HCT116 (cell line): ENCODE data around the gene NMU. TPM values are rescaled to one million over a fixed set of nuclear protein-coding genes. Genes with fewer than 3 reads are reported as not detected.

Experiments
- ATAC-seq: fragments of 200-7000 bp; cut with Tn5 transposase; 2 replicates; pipeline ENCODE4 v1.9.1; 2020; ENCODE audit warnings: mild to moderate bottlenecking, moderate library complexity
- BruUV-seq: library from RNA; stranded (reverse); fragments of 400-500 nt; replicated peaks from 2 replicates; lab custom pipeline; 2021; lab: Mats Ljungman, UMichigan
- CTCF ChIA-PET: fragments of 300-600 bp; sonication (Branson Sonifier 250); formaldehyde crosslinking; loops from one replicate; lab custom pipeline; 2021; ENCODE audit warnings: antibody characterized with exemption; lab: Charles Lee
- POLR2A ChIA-PET: fragments of 300-600, 350-600 bp; sonication (Branson Sonifier 250); formaldehyde crosslinking; loops from one replicate; lab custom pipeline; 2021; ENCODE audit warnings: antibody characterized with exemption; lab: Charles Lee
- RAD21 ChIA-PET, 2 experiments: fragments of 300-600 bp; sonication (Branson Sonifier 250); formaldehyde crosslinking; loops; one replicate each; lab custom pipeline; 2023; ENCODE audit warnings: low total read pairs in 2 of 2; ENCODE audit not compliant: uncharacterized antibody in 2 of 2, unreplicated experiment in 2 of 2, low non-redundant PET in 1 of 2; lab: Charles Lee
- DNase-seq: peaks from one replicate; pipeline ENCODE4 v3.0.0-alpha.2; 2010; ENCODE audit warnings: low read depth, low spot score
- H2AFZ ChIP-seq: fragments of 200-600 bp; shearing (Covaris generic), sonication (generic); 2 replicates; pipeline ENCODE4 v1.6.1; 2017; ENCODE audit warnings: low read depth, mixed run types, mixed read lengths, antibody characterized with exemption, low read length; ENCODE audit not compliant: poor library complexity, severe bottlenecking
- H3K27ac ChIP-seq: 2 replicates; pipeline ENCODE4 v1.5.1; 2012; ENCODE audit warnings: low read depth, low read length
- H3K27me3 ChIP-seq: fragments of 200-600 bp; sonication (generic); 2 replicates; pipeline ENCODE4 v1.6.1; 2016; ENCODE audit warnings: mixed run types, low read length, mixed read lengths; ENCODE audit not compliant: insufficient read depth
- H3K36me3 ChIP-seq, 2 experiments: fragments of 200-500 bp in 1 of 2; fragments of 200-600 bp in 1 of 2; sonication (Bioruptor generic) in 1 of 2; sonication (generic) in 1 of 2; 2 replicates each; pipeline versions ENCODE4 v1.5.1 to v1.6.1; 2014 to 2016; ENCODE audit warnings: low read length in 2 of 2, inconsistent platforms in 1 of 2, mixed read lengths in 1 of 2, mixed run types in 1 of 2; ENCODE audit not compliant: insufficient read depth in 2 of 2, control insufficient read depth in 1 of 2
- H3K4me1 ChIP-seq, 2 experiments: fragments of 200-600 bp in 1 of 2; sonication (generic) in 1 of 2; 2 replicates each; pipeline versions ENCODE4 v1.5.1 to v1.6.1; 2012 to 2017; ENCODE audit warnings: low read length in 2 of 2, inconsistent platforms in 1 of 2, mild to moderate bottlenecking in 1 of 2, mixed read lengths in 1 of 2, mixed run types in 1 of 2, moderate library complexity in 1 of 2; ENCODE audit not compliant: insufficient read depth in 2 of 2, control insufficient read depth in 1 of 2
- H3K4me2 ChIP-seq: fragments of 200-600 bp; sonication (generic); 2 replicates; pipeline ENCODE4 v1.6.1; 2017; ENCODE audit warnings: mixed run types, low read length, mixed read lengths
- H3K4me3 ChIP-seq, 2 experiments: fragments of 200-600 bp in 1 of 2; sonication (generic) in 1 of 2; replicated peaks in 1 of 2; 2 replicates each; pipeline ENCODE4 v1.5.1; 2011 to 2016; ENCODE audit warnings: low read length in 2 of 2, control low read depth in 1 of 2, low read depth in 1 of 2, mild to moderate bottlenecking in 1 of 2, mixed read lengths in 1 of 2, mixed run types in 1 of 2
- H3K79me2 ChIP-seq: fragments of 200-600 bp; sonication (generic); 2 replicates; pipeline ENCODE4 v1.6.1; 2017; ENCODE audit warnings: mild to moderate bottlenecking, mixed run types, low read length, moderate library complexity, mixed read lengths; ENCODE audit not compliant: insufficient read depth
- H3K9ac ChIP-seq: fragments of 200-600 bp; sonication (generic); 2 replicates; pipeline ENCODE4 v1.6.1; 2016; ENCODE audit warnings: low read length, mixed read lengths
- H3K9me2 ChIP-seq: fragments of 200-600 bp; sonication (generic), shearing (Covaris generic); 2 replicates; pipeline ENCODE4 v1.6.1; 2017; ENCODE audit warnings: mixed run types, mild to moderate bottlenecking, moderate library complexity; ENCODE audit not compliant: insufficient read depth
- H3K9me3 ChIP-seq, 2 experiments: fragments of 200-500 bp in 1 of 2; fragments of 200-600 bp in 1 of 2; sonication (Bioruptor generic) in 1 of 2; sonication (generic) in 1 of 2; 2 replicates each; pipeline ENCODE4 v1.6.1; 2014 to 2017; ENCODE audit warnings: low read length in 2 of 2, mixed read lengths in 2 of 2, inconsistent platforms in 1 of 2, low read depth in 1 of 2, mild to moderate bottlenecking in 1 of 2, mixed run types in 1 of 2, moderate library complexity in 1 of 2; ENCODE audit not compliant: control insufficient read depth in 1 of 2, insufficient read depth in 1 of 2
- H4K20me1 ChIP-seq: fragments of 200-600 bp; sonication (generic), shearing (Covaris generic); 2 replicates; pipeline ENCODE4 v1.6.1; 2017; ENCODE audit warnings: mixed run types, mild to moderate bottlenecking, moderate library complexity; ENCODE audit not compliant: insufficient read depth
- CEBPB ChIP-seq: IDR thresholded peaks from 2 replicates; pipeline ENCODE4 v1.6.1; 2012; ENCODE audit warnings: low read depth
- ELF1 ChIP-seq: IDR thresholded peaks from 2 replicates; pipeline ENCODE4 v1.6.1; 2012; ENCODE audit warnings: low read depth, borderline replicate concordance
- EZH2 ChIP-seq: fragments of 200-600 bp; sonication (generic); IDR thresholded peaks from 2 replicates; pipeline ENCODE4 v1.6.1; 2017; ENCODE audit warnings: antibody characterized with exemption, mixed run types
- FOSL1 ChIP-seq: IDR thresholded peaks from 2 replicates; pipeline ENCODE4 v1.6.1; 2012; ENCODE audit warnings: low read depth
- POLR2A ChIP-seq: IDR thresholded peaks from 2 replicates; pipeline ENCODE4 v1.7.0; 2011; ENCODE audit warnings: borderline replicate concordance; ENCODE audit not compliant: insufficient read depth, insufficient read length; ENCODE audit errors: extremely low read depth
- SRF ChIP-seq: IDR thresholded peaks from 2 replicates; pipeline ENCODE4 v1.6.1; 2012; ENCODE audit warnings: low read depth
- YY1 ChIP-seq: IDR thresholded peaks from 2 replicates; pipeline ENCODE4 v1.6.1; 2011; ENCODE audit warnings: low read length, low read depth, moderate library complexity, mild to moderate bottlenecking; ENCODE audit not compliant: insufficient replicate concordance; ENCODE audit errors: extremely low read depth
- ZFX ChIP-seq: fragments of 450-650 bp; IDR thresholded peaks from 2 replicates; pipeline ENCODE4 v1.6.1; 2017
- ZNF274 ChIP-seq: fragments of 200-500 bp; sonication (Bioruptor generic); IDR thresholded peaks from 2 replicates; pipeline ENCODE4 v1.6.1; 2014; ENCODE audit warnings: mild to moderate bottlenecking, low read depth, low read length, inconsistent platforms
- intact Hi-C: fragments of 100-400 bp; cut with micrococcal nuclease; formaldehyde crosslinking; loops from 2 replicates; pipeline ENCODE4 v1.10.0; 2022
- total RNA-seq: library from RNA; stranded (reverse); gene quantifications from one replicate; pipeline ENCODE4 v1.2.1, GENCODE V29; 2021; ENCODE audit not compliant: unreplicated experiment
- TF ChIP-seq, protein P1 (sequence below): IDR thresholded peaks from 2 replicates; pipeline ENCODE4 v1.6.1; 2011; ENCODE audit warnings: mild to moderate bottlenecking, low read length, moderate library complexity; ENCODE audit not compliant: insufficient replicate concordance; ENCODE audit errors: extremely low read depth
- TF ChIP-seq, protein P2 (sequence below): IDR thresholded peaks from 2 replicates; pipeline ENCODE4 v1.6.1; 2012
- TF ChIP-seq, protein P3 (sequence below), 3 experiments: fragments of 200-600 bp in 1 of 3; sonication (generic) in 1 of 3; IDR thresholded peaks in 2 of 3; conservative IDR thresholded peaks in 1 of 3; 2 replicates each; pipeline ENCODE4 v1.5.1; 2012 to 2017; ENCODE audit warnings: low read depth in 2 of 3, low read length in 2 of 3, antibody characterized with exemption in 1 of 3, borderline replicate concordance in 1 of 3, control low read depth in 1 of 3, mild to moderate bottlenecking in 1 of 3, mixed read lengths in 1 of 3, mixed run types in 1 of 3, moderate library complexity in 1 of 3; ENCODE audit not compliant: insufficient read depth in 1 of 3
- TF ChIP-seq, protein P4 (sequence below): IDR thresholded peaks from 2 replicates; pipeline ENCODE4 v1.6.1; 2012

NMU gene
- total RNA-seq, 1 experiment from 2014 or later, result 81.1 TPM

DNA sequence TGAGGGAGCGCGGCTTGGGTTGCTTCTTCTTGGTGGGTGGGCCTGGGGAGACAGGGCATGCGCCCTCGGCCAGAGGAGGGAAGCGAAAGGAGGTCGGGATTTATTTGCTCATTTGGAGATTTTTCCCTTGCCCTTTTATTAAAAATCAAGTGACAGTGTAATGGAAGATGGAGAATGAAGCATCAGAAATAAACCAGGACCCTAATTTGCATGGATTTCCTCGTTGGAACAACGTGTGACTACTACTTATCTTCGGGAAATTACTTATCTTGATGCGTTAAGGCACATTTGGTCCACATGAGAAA, 88.7 kb downstream of the NMU start:
- Histone ChIP-seq H2AFZ (no peak overlapping the region), H3K9me3 (no peaks in the 10 kb centered on the region), H4K20me1 (no peaks in the 10 kb centered on the region), H3K79me2 (peaks cover 43% of the 10 kb centered on the region), H3K27me3 (no peaks in the 10 kb centered on the region), H3K9me2 (no peaks in the 10 kb centered on the region), H3K4me2 (peak overlapping the region; percentile 91), H3K4me3 (peak overlapping the region; percentile 73 to 80), H3K36me3 (no peaks in the 10 kb centered on the region), H3K9ac (peak overlapping the region; percentile 85), H3K27ac (peak overlapping the region; percentile 100), H3K4me1 (peaks cover 57 to 68% of the 10 kb centered on the region in 2 experiments)
- ChIA-PET CTCF (no interaction called here), RAD21 (no interaction called here), POLR2A (no interaction called here)
- DNase-seq (no peak), ATAC-seq (no peak)
- TF ChIP-seq ZNF274 (no peak), EZH2 (no peak), SRF (no peak), CEBPB (no peak), FOSL1 (no peak), POLR2A (no peak), YY1 (no peak), ZFX (no peak), ELF1 (no peak)
- TF ChIP-seq, protein P1, sequence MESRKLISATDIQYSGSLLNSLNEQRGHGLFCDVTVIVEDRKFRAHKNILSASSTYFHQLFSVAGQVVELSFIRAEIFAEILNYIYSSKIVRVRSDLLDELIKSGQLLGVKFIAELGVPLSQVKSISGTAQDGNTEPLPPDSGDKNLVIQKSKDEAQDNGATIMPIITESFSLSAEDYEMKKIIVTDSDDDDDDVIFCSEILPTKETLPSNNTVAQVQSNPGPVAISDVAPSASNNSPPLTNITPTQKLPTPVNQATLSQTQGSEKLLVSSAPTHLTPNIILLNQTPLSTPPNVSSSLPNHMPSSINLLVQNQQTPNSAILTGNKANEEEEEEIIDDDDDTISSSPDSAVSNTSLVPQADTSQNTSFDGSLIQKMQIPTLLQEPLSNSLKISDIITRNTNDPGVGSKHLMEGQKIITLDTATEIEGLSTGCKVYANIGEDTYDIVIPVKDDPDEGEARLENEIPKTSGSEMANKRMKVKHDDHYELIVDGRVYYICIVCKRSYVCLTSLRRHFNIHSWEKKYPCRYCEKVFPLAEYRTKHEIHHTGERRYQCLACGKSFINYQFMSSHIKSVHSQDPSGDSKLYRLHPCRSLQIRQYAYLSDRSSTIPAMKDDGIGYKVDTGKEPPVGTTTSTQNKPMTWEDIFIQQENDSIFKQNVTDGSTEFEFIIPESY, result no peak
- TF ChIP-seq, protein P2, sequence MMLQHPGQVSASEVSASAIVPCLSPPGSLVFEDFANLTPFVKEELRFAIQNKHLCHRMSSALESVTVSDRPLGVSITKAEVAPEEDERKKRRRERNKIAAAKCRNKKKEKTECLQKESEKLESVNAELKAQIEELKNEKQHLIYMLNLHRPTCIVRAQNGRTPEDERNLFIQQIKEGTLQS, result no peak
- TF ChIP-seq, protein P3, sequence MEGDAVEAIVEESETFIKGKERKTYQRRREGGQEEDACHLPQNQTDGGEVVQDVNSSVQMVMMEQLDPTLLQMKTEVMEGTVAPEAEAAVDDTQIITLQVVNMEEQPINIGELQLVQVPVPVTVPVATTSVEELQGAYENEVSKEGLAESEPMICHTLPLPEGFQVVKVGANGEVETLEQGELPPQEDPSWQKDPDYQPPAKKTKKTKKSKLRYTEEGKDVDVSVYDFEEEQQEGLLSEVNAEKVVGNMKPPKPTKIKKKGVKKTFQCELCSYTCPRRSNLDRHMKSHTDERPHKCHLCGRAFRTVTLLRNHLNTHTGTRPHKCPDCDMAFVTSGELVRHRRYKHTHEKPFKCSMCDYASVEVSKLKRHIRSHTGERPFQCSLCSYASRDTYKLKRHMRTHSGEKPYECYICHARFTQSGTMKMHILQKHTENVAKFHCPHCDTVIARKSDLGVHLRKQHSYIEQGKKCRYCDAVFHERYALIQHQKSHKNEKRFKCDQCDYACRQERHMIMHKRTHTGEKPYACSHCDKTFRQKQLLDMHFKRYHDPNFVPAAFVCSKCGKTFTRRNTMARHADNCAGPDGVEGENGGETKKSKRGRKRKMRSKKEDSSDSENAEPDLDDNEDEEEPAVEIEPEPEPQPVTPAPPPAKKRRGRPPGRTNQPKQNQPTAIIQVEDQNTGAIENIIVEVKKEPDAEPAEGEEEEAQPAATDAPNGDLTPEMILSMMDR (IDR thresholded peaks at IDR 0.05 in 2 of 3, conservative IDR thresholded peaks at IDR 0.05 in 1 of 3; ENCODE audit: borderline replicate concordance in 1 of 3, insufficient read depth in 1 of 3, low read depth in 2 of 3, low read length in 2 of 3), result no peak
- TF ChIP-seq, protein P4, sequence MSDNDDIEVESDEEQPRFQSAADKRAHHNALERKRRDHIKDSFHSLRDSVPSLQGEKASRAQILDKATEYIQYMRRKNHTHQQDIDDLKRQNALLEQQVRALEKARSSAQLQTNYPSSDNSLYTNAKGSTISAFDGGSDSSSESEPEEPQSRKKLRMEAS, result no peak
- TSS peak; percentile 80 for BruUV-seq
- intact Hi-C loops, result loop anchor here (5.0 to 10.0 kb wide), 4 partner anchors 87 to 200 kb away; partner anchors contain the start of genes NMU and SRD5A3
